Measurements from ENCODE around the gene HOXC5. TPM values are rescaled to one million over a fixed set of nuclear protein-coding genes. Genes with fewer than 3 reads are reported as not detected.

The HOXC5 gene
- total RNA-seq, 4 donors from 2014 or later = 0.31 to 3.3 (median 1.3) TPM; not detected in 1

DNA sequence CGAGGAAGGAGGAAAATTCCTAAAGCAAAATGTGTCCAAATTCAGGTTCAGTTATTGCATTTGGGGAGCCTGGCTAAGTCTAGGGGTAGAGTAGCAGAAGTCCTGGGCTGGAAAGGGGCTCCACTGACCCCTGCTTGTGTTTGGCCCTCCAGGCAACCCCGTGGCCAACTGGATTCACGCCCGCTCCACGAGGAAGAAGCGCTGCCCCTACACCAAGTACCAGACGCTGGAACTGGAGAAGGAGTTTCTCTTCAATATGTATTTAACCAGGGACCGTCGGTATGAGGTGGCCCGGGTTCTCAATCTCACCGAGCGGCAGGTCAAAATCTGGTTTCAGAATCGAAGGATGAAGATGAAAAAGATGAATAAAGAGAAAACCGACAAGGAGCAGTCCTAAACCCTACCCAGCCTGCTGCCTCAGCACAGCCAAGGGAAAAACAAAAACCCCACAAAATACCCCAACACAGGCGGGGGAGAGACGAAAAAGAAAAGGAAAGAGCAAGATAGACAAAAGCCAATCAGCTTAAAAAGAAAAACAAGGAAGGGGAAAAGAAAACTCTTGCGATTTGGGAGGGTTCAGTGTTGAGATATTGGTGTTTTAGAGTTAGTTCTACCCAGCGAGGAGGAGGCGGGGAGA lies 30.5 kb upstream of the HOXC5 start:
- Histone ChIP-seq H3K9me3 (no peaks in the 10 kb centered on the region), H3K4me1 (peaks cover 0 to 34% (median 15%) of the 10 kb centered on the region in 3 donors), H3K36me3 (no peaks in the 10 kb centered on the region), H3K4me3 (no peak overlapping the region), H3K27me3 (peaks cover 100% of the 10 kb centered on the region), H3K27ac (no peak overlapping the region)
- 20 to 28% methylated on average over 5 to 17 of the region's 19 CpGs for WGBS, 2 donors (ENCODE audit: low coverage in 1 of 2)
- no peak for ATAC-seq
- TF ChIP-seq POLR2A (IDR thresholded peaks at IDR 0.05) (no peak), POLR2AphosphoS5 (IDR thresholded peaks at IDR 0.05) (no peak), EP300 (IDR thresholded peaks at IDR 0.05) (no peak), CTCF (IDR thresholded peaks at IDR 0.05) (no peak)

- H3K9me3 ChIP-seq = no peaks in the 10 kb centered on the region
- TF ChIP-seq POLR2A (IDR thresholded peaks at IDR 0.05) = no peak
- no peak for TF ChIP-seq EP300 (IDR thresholded peaks at IDR 0.05)
- TF ChIP-seq CTCF (IDR thresholded peaks at IDR 0.05) = no peak
- no peak for TF ChIP-seq POLR2AphosphoS5 (IDR thresholded peaks at IDR 0.05)
- no peak for ATAC-seq
- peaks cover 100% of the 10 kb centered on the region for H3K27me3 ChIP-seq
- H3K4me1 ChIP-seq = peaks cover 0 to 28% (median 15%) of the 10 kb centered on the region in 3 donors
- H3K36me3 ChIP-seq = no peaks in the 10 kb centered on the region
- H3K27ac ChIP-seq = no peak overlapping the region
- H3K4me3 ChIP-seq = no peak overlapping the region
- WGBS, 2 donors (ENCODE audit: low coverage in 1 of 2) = 27 to 44% methylated on average over 8 to 19 of the region's 19 CpGs
These were observed 29.9 kb upstream of the HOXC5 start for GRCh38 chr12:54002915-54003389.

- TF ChIP-seq POLR2AphosphoS5 (IDR thresholded peaks at IDR 0.05) = no peak
- TF ChIP-seq CTCF (IDR thresholded peaks at IDR 0.05) = no peak
- TF ChIP-seq POLR2A (IDR thresholded peaks at IDR 0.05) = no peak
- no peak for TF ChIP-seq EP300 (IDR thresholded peaks at IDR 0.05)
- peaks cover 0 to 27% (median 15%) of the 10 kb centered on the region in 3 donors for H3K4me1 ChIP-seq
- no peak overlapping the region for H3K27ac ChIP-seq
- ATAC-seq = no peak
- no peaks in the 10 kb centered on the region for H3K36me3 ChIP-seq
- H3K4me3 ChIP-seq = no peak overlapping the region
- H3K9me3 ChIP-seq = no peaks in the 10 kb centered on the region
- 73% methylated on average over 3 of the region's 3 CpGs; no CpG with 5 or more reads in 1 of the 2 donors for WGBS, 2 donors (ENCODE audit: low coverage in 1 of 2)
- peaks cover 100% of the 10 kb centered on the region for H3K27me3 ChIP-seq
These were observed 29.2 kb upstream of the HOXC5 start for GRCh38 chr12:54003625-54004024.

DNA sequence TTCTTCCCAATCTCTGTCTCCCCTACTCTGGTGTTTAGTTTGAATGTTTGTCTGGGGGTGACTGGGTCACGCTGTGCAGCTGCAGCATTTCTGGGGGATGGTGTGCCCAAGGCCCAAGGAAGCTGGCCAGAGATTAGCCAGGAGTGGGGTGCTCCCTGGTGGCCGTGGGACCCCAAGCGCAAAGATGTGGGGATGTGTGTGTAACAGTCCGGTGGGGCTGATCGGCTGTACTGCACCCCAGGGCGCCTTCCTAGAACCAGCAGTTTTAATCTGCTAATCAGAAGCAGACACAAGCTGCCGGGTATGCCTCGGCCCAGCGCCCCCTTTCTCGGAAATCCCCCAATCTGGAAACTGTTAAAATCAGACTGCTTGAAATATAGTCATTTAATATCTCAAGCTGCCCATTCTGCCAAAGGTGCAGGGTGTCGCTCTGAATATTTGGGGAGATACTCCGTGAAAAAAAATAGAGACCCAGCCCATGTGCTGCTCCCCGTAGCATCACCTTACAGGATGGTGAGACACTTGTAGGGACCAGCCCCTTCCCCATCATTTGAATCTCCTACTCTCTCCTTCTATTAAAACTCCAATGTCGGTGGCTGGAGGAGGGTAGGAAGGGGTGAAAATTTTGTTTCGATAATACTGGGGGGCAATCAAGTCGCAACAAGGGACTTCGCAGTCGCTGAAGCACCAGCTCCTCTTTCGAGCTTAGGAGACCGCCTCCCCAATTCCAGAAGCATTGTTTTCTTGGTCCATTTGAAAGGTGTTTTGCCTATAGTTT lies 28.6 kb upstream of the HOXC5 start:
- H3K4me3 ChIP-seq = no peak overlapping the region
- WGBS, 2 donors (ENCODE audit: low coverage in 1 of 2) = 22 to 30% methylated on average over 11 to 16 of the region's 20 CpGs

More for the DNA sequence above, 28.6 kb upstream of the HOXC5 start:
- Histone ChIP-seq H3K27me3 (peaks cover 99% of the 10 kb centered on the region), H3K27ac (no peak overlapping the region), H3K9me3 (no peaks in the 10 kb centered on the region), H3K36me3 (no peaks in the 10 kb centered on the region), H3K4me1 (peaks cover 0 to 31% (median 18%) of the 10 kb centered on the region in 3 donors)
- ATAC-seq = no peak
- TF ChIP-seq POLR2AphosphoS5 (IDR thresholded peaks at IDR 0.05) (no peak), CTCF (IDR thresholded peaks at IDR 0.05) (no peak), EP300 (IDR thresholded peaks at IDR 0.05) (no peak), POLR2A (IDR thresholded peaks at IDR 0.05) (no peak)
